Heart left ventricle (tissue), 16 donors: Measurements from ENCODE around the gene PRKCI. TPM values are rescaled to one million over a fixed set of nuclear protein-coding genes. Genes with fewer than 3 reads are reported as not detected.

ENCODE experiments used
- ATAC-seq, 4 donors: fragments of 200-7000 bp; cut with Tn5 transposase; one replicate each; pipeline ENCODE4 v1.9.1; 2020 to 2022; ENCODE audit warnings: moderate library complexity in 4 of 4, mild to moderate bottlenecking in 3 of 4, moderate number of reproducible peaks in 1 of 4
- DNase-seq, 5 donors: peaks; one replicate each; pipeline ENCODE4 v3.0.0-alpha.2; 2020
- H3K27ac ChIP-seq, 12 donors: fragments of 200-600 bp; sonication (generic) in 4 of 12; one replicate each; pipeline versions ENCODE4 v1.5.0 to v1.8.0; 2016 to 2022; ENCODE audit warnings: mild to moderate bottlenecking in 2 of 12
- H3K27me3 ChIP-seq, 9 donors: fragments of 200-600 bp; sonication (generic) in 2 of 9; one replicate each; pipeline versions ENCODE4 v1.5.1 to v1.8.0; 2016 to 2022; ENCODE audit warnings: mild to moderate bottlenecking in 3 of 9
- H3K36me3 ChIP-seq, 9 donors: fragments of 200-600 bp; sonication (generic) in 2 of 9; one replicate each; pipeline versions ENCODE4 v1.5.0 to v1.8.0; 2018 to 2022; ENCODE audit warnings: mild to moderate bottlenecking in 2 of 9
- H3K4me1 ChIP-seq, 12 donors: fragments of 200-600 bp; sonication (generic) in 4 of 12; one replicate each; pipeline versions ENCODE4 v1.5.0 to v1.8.0; 2016 to 2022; ENCODE audit warnings: mild to moderate bottlenecking in 3 of 12
- H3K4me3 ChIP-seq, 12 donors: fragments of 200-600 bp; sonication (generic) in 4 of 12; one replicate each; pipeline versions ENCODE4 v1.5.0 to v1.8.0; 2017 to 2022; ENCODE audit warnings: mild to moderate bottlenecking in 9 of 12, moderate library complexity in 4 of 12
- H3K9me3 ChIP-seq, 12 donors: fragments of 200-600 bp; sonication (generic) in 4 of 12; one replicate each; pipeline versions ENCODE4 v1.5.0 to v1.8.0; 2016 to 2022; ENCODE audit warnings: mild to moderate bottlenecking in 1 of 12
- CTCF ChIP-seq, 12 donors: fragments of 200-600 bp; sonication (generic) in 4 of 12; IDR thresholded peaks; one replicate each; pipeline versions ENCODE4 v1.5.0 to v1.8.0; 2018 to 2022; ENCODE audit warnings: antibody characterized with exemption in 12 of 12, mild to moderate bottlenecking in 5 of 12
- POLR2A ChIP-seq, 2 donors: fragments of 450-650 bp; IDR thresholded peaks; one replicate each; pipeline ENCODE4 v1.6.1; 2017; ENCODE audit warnings: antibody characterized with exemption in 2 of 2, mild to moderate bottlenecking in 2 of 2, moderate library complexity in 2 of 2
- WGBS, 4 donors: extraction: QIAGEN DNeasy Blood & Tissue Kit in 2 of 4; methylation state at CpG; one replicate each; pipeline versions ENCODE4 v1.1.5 to v1.1.7; 2013 to 2018; 5-methylcytosine and 5-hydroxymethylcytosine counted together
- intact Hi-C, 10 donors: fragments of 100-400 bp; cut with DNase I; formaldehyde crosslinking; loops; one replicate each; pipeline versions ENCODE4 v1.11.1 to v1.14.2; 2022
- polyA plus RNA-seq, 2 donors: library from polyadenylated mRNA; stranded (reverse); fragments of 200-250 nt; gene quantifications; one replicate each; pipeline ENCODE4 v1.2.3, GENCODE V29; 2013
- total RNA-seq, 9 donors: library from RNA; depleted of rRNA in 2 of 9; stranded (reverse); fragments of >200 nt in 2 of 9; fragmentation: NEBNext Ultra II Directional in 3 of 9; extraction: Animal tissue kit (Norgen Biotek cat#: 25700) in 3 of 9; gene quantifications; one replicate each; pipeline versions ENCODE4 v1.1.0 to v1.2.4, GENCODE V29; 2016 to 2023
- donor health status: ischemic (EF 13 %, LVEDD 7.1; RV severe dilation, severe dysfunction).
- donor health status: healthy with polysubstance abuse.
- donor health status: DM: no; HTN: yes; CAD: no.
- donor health status: DM: no; HTN: no; CAD: no.
- donor health status: ischemic (EF 25% LVEDD 6.9; RV normal size, moderate dysfunction).
- donor health status: ischemic (EF 25% LVEDD 5.7; RV mildly dilated, moderate dysfunction).
- donor health status: healthy.
- donor health status: DM: yes; HTN: yes; CAD: no.
- donor health status: ischemic (EF 35%, LVEDD 5.7; RV mildly dilated, moderate dysfunction).
- donor health status: nonischemic (EF 11% LVEDD 7.7; RV severe dilation, severe dysfunction).
- donor health status: DM: yes; HTN: yes; CAD: no.
- donor health status: PGD.
- donor health status: ischemic (EF 29% LVEDD 5.4; RV normal size, mild dysfunction).
- donor health status: nonischemic (EF 23%, LVEDD 6.1; RV moderate dilation, normal function).

Gene PRKCI
- total and polyA plus RNA-seq, 11 donors, result 4.5 to 26.9 (median 13.9) TPM

GRCh38 chr3:170196833-170197232 is 25.4 kb upstream of the PRKCI start:
- ATAC-seq (no peak), DNase-seq (no peak)
- no peaks in the 10 kb centered on the region for H3K4me1 ChIP-seq
- peaks cover 0 to 7% (median 0%) of the 10 kb centered on the region in 9 donors for H3K27me3 ChIP-seq
- TF ChIP-seq POLR2A (IDR thresholded peaks at IDR 0.05), result no peak
- no peak for TF ChIP-seq CTCF (IDR thresholded peaks at IDR 0.05)
- no peak overlapping the region for H3K27ac ChIP-seq
- no peaks in the 10 kb centered on the region for H3K36me3 ChIP-seq
- H3K9me3 ChIP-seq, result no peaks in the 10 kb centered on the region
- WGBS, 4 donors, result 91 to 97% (median 95%) methylated on average over 3 of the region's 3 CpGs
- intact Hi-C loops, result no loop called here
- no peak overlapping the region for H3K4me3 ChIP-seq

- no peaks in the 10 kb centered on the region for H3K36me3 ChIP-seq
These were observed 21.2 kb upstream of the PRKCI start for GRCh38 chr3:170200987-170201386.

GRCh38 chr3:170201527-170201926 is 20.7 kb upstream of the PRKCI start:
- Histone ChIP-seq H3K9me3 (no peaks in the 10 kb centered on the region), H3K27ac (no peak overlapping the region), H3K4me3 (no peak overlapping the region), H3K27me3 (peaks cover 0 to 18% (median 0%) of the 10 kb centered on the region in 9 donors), H3K36me3 (no peaks in the 10 kb centered on the region), H3K4me1 (no peaks in the 10 kb centered on the region)
- ATAC-seq, result no peak
- WGBS, 4 donors, result 91 to 92% (median 92%) methylated on average over 5 of the region's 5 CpGs
- intact Hi-C loops, result no loop called here
- no peak for DNase-seq
- TF ChIP-seq CTCF (IDR thresholded peaks at IDR 0.05), result no peak
- no peak for TF ChIP-seq POLR2A (IDR thresholded peaks at IDR 0.05)

More at GRCh38 chr3:170200987-170201386, 21.2 kb upstream of the PRKCI start:
- intact Hi-C loops, result no loop called here
- H3K27ac ChIP-seq, result no peak overlapping the region
- no peak overlapping the region for H3K4me3 ChIP-seq
- DNase-seq (no peak), ATAC-seq (no peak)
- peaks cover 0 to 12% (median 0%) of the 10 kb centered on the region in 9 donors for H3K27me3 ChIP-seq
- H3K4me1 ChIP-seq, result no peaks in the 10 kb centered on the region
- TF ChIP-seq CTCF (IDR thresholded peaks at IDR 0.05) (no peak), POLR2A (IDR thresholded peaks at IDR 0.05) (no peak)
- H3K9me3 ChIP-seq, result no peaks in the 10 kb centered on the region

GRCh38 chr3:170203457-170203856 is 18.8 kb upstream of the PRKCI start:
- H3K9me3 ChIP-seq, result no peaks in the 10 kb centered on the region
- TF ChIP-seq CTCF (IDR thresholded peaks at IDR 0.05), result no peak
- TF ChIP-seq POLR2A (IDR thresholded peaks at IDR 0.05), result no peak
- no peak overlapping the region for H3K27ac ChIP-seq
- intact Hi-C loops, result no loop called here
- H3K36me3 ChIP-seq, result no peaks in the 10 kb centered on the region
- H3K4me3 ChIP-seq, result no peak overlapping the region
- 84 to 93% (median 90%) methylated on average over 4 of the region's 4 CpGs for WGBS, 4 donors
- ATAC-seq, result no peak
- H3K27me3 ChIP-seq, result peaks cover 0 to 14% (median 0%) of the 10 kb centered on the region in 9 donors
- no peaks in the 10 kb centered on the region for H3K4me1 ChIP-seq
- DNase-seq, result no peak
